Activated naive CD4-positive, alpha-beta T cell treated with anti-CD3 and anti-CD28 coated beads, Interleukin-2, amount 10 ng/mL, durations not matched to agents 7 days and 5 days (primary cell): ENCODE measurements around the gene LY6G5C.

Experiments
- CTCF ChIA-PET: fragments of 350-600 bp; sonication (Branson Sonifier 250); formaldehyde crosslinking; loops from one replicate; lab custom pipeline; 2021; ENCODE audit warnings: antibody characterized with exemption; lab: Charles Lee
- DNase-seq: peaks from one replicate; pipeline ENCODE4 v3.0.0-alpha.2; 2020
- H3K27ac Mint-ChIP-seq: one replicate; pipeline ENCODE4 v1.8.0; 2021; ENCODE audit warnings: mild to moderate bottlenecking, moderate library complexity, mixed read lengths
- H3K27me3 Mint-ChIP-seq: one replicate; pipeline ENCODE4 v1.8.0; 2021; ENCODE audit warnings: mild to moderate bottlenecking, mixed read lengths
- H3K36me3 Mint-ChIP-seq: one replicate; pipeline ENCODE4 v1.8.0; 2021; ENCODE audit warnings: mixed read lengths
- H3K4me1 Mint-ChIP-seq: one replicate; pipeline ENCODE4 v1.8.0; 2021; ENCODE audit warnings: mixed read lengths
- H3K4me3 Mint-ChIP-seq: one replicate; pipeline ENCODE4 v1.8.0; 2021; ENCODE audit warnings: mild to moderate bottlenecking, moderate library complexity, mixed read lengths
- H3K9me3 Mint-ChIP-seq: one replicate; pipeline ENCODE4 v1.8.0; 2021; ENCODE audit warnings: mixed read lengths

LY6G5C gene

DNA sequence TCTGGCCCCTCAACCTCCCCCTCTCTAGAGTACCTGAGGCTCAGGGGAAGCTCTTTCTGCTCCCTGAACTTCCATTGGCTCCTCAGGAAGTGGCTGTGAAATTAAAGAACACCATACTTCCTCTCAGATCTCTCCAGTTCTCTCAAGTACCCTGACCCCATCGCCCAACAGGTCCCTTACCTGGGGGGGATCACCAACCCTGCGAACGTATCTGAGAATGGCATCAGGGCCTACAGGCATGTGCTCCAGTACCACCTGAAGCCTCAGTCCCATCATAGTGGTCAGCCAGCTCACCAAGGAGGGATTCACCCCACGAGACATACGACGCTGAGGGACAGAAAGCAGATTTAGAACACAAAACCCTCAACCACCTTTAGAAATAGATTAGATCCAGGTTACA, 40.3 kb downstream of the LY6G5C start:
- peaks cover 4% of the 10 kb centered on the region for H3K4me1 Mint-ChIP-seq
- CTCF ChIA-PET = interaction anchor here (1.0 kb wide), 1 partner anchor 11 kb away, joined by 3 read pairs; no protein-coding TSS in a partner anchor
- peaks cover 63% of the 10 kb centered on the region for H3K36me3 Mint-ChIP-seq
- H3K27me3 Mint-ChIP-seq = no peaks in the 10 kb centered on the region
- DNase-seq = no peak
- H3K9me3 Mint-ChIP-seq = no peaks in the 10 kb centered on the region
- peak overlapping the region; percentile 49 for H3K27ac Mint-ChIP-seq
- H3K4me3 Mint-ChIP-seq = no peak overlapping the region

DNA sequence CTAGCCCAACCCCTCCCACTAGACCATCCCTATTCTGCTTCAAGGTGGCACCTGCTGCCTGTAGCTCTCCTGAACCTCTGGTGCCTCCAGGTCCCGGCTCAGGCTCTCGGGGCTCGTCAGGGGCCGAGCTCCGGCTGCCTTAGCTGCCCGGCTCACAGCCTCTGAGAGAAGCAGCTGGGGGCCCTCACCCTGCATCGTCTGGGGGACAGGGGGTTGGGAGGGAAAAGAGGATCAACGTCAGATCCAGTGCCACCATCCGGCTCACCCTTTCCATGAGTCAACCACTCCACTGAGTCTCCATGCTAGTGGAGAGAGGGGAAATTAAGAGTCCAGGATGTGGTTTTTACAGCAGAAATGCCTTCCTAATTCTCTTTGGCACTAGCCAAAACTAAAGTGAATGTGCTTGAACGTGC, 41.4 kb downstream of the LY6G5C start:
- Mint-ChIP-seq H3K4me1 (no peaks in the 10 kb centered on the region), H3K36me3 (peaks cover 58% of the 10 kb centered on the region), H3K27me3 (no peaks in the 10 kb centered on the region), H3K27ac (no peak overlapping the region), H3K4me3 (no peak overlapping the region), H3K9me3 (no peaks in the 10 kb centered on the region)
- CTCF ChIA-PET = interaction anchor here (1.0 to 1.1 kb wide), 2 partner anchors 10 to 51 kb away, joined by 3 read pairs; no protein-coding TSS in a partner anchor
- DNase-seq = no peak

DNA sequence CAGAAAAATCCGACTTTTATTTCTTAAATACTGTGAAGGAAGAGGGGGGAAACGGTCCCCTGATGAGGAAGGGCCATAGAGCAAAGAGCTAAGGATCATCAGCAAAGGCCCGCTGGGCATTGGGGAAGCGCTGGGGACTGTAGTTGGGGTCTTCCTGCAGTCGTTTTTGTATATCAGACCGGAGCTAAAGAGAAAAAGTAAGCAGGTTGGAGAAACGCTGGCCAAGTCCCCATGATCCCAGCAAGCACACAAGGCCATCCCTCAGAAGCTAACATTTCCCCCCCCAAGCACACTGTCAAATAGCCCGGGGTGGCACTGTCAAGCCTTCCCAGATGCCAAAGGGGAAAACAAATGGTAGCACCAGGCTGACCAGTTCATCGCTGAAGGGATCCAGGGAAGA, 41.8 kb downstream of the LY6G5C start:
- Mint-ChIP-seq H3K4me3 (no peak overlapping the region), H3K27me3 (no peaks in the 10 kb centered on the region), H3K27ac (no peak overlapping the region), H3K36me3 (peaks cover 60% of the 10 kb centered on the region), H3K9me3 (no peaks in the 10 kb centered on the region), H3K4me1 (no peaks in the 10 kb centered on the region)
- DNase-seq = no peak
- CTCF ChIA-PET = interaction anchor here (1.1 kb wide), 1 partner anchor 52 kb away, joined by 3 read pairs; no protein-coding TSS in a partner anchor

DNA sequence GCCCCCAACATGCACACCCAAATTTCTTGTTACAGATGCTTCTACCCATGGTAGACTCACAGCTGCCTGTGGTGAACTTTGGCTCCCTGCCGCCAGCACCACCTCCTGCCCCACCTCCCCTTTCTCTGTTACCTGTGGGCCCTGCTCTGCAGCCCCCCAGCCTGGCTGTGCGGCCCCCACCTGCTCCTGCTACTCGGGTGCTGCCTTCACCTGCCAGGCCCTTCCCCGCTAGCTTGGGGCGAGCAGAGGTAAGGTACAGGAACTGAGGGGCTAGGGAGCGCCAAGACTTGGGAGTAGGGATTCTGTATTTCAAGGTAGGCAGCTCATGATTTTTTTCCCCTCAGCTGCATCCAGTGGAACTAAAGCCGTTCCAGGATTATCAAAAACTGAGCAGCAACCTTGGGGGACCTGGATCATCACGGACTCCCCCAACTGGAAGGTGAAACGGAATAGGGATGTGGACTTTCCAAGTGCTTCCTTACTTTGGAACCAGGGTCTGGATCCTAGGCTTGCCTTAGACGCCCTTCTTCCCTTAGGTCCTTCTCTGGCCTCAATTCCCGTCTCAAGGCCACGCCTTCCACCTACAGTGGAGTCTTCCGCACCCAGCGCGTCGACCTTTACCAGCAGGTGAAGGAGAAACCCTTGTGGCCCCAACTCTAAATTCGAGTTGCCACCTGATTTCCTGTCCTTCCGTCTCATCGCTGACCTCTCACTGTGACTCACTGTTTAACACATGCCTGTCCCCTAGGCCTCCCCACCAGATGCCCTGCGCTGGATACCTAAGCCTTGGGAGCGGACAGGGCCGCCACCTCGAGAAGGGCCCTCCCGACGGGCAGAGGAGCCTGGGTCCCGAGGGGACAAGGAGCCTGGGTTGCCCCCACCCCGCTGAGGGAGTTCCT, 43.9 kb downstream of the LY6G5C start:
- Mint-ChIP-seq H3K36me3 (peaks cover 67% of the 10 kb centered on the region), H3K4me3 (no peak overlapping the region), H3K27me3 (no peaks in the 10 kb centered on the region), H3K9me3 (no peaks in the 10 kb centered on the region), H3K4me1 (no peaks in the 10 kb centered on the region), H3K27ac (no peak overlapping the region)
- CTCF ChIA-PET = no interaction called here
- DNase-seq = no peak

DNA sequence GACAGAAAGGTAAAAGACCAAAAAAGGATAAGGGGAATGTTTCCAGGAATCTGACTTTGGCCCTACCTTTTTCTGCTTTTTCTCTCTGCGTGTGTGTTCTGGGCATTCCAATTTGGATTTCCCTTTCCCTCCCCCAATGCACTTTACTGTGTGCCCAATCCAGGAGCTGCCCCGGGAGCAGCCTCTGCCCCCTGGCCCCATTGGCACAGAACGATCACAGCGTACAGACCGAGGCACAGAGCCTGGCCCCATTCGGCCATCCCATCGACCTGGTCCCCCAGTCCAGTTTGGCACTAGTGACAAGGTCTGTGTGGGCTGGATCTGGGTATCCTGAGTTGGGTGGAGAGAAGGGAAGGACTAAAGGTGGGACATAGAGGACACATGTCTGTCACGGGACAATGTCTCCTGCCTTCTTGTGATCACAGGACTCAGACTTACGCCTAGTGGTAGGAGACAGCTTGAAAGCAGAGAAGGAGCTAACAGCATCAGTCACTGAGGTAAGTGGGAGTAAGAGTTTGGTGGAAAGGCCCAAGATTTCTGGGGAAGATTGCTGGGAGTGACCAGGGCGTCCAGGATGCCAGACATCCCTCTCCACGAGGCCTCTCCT, 45.8 kb downstream of the LY6G5C start:
- Mint-ChIP-seq H3K4me1 (no peaks in the 10 kb centered on the region), H3K36me3 (peaks cover 65% of the 10 kb centered on the region), H3K27me3 (no peaks in the 10 kb centered on the region), H3K9me3 (no peaks in the 10 kb centered on the region), H3K27ac (peak overlapping the region; percentile 9), H3K4me3 (no peak overlapping the region)
- DNase-seq = no peak
- CTCF ChIA-PET = no interaction called here

DNA sequence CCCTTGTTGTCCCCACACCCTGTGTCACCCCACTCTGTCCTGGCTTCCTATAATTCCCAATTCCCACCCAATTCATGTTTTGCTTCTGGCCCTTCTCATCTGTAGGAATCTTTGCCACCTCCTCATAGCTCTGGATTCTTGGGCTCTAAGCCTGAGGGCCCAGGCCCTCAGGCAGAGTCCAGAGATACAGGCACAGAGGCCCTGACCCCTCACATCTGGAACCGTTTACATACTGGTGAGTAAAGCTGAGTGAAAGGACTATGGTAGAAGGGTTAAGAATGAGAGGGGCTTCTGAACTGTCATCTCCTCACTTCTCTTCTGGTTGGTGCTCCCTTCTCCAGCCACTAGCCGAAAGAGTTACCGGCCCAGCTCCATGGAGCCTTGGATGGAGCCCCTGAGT, 46.7 kb downstream of the LY6G5C start:
- no peaks in the 10 kb centered on the region for H3K27me3 Mint-ChIP-seq
- no peaks in the 10 kb centered on the region for H3K9me3 Mint-ChIP-seq
- peaks cover 67% of the 10 kb centered on the region for H3K36me3 Mint-ChIP-seq
- DNase-seq = no peak
- CTCF ChIA-PET = no interaction called here
- peak overlapping the region; percentile 25 for H3K27ac Mint-ChIP-seq
- no peaks in the 10 kb centered on the region for H3K4me1 Mint-ChIP-seq
- no peak overlapping the region for H3K4me3 Mint-ChIP-seq

DNA sequence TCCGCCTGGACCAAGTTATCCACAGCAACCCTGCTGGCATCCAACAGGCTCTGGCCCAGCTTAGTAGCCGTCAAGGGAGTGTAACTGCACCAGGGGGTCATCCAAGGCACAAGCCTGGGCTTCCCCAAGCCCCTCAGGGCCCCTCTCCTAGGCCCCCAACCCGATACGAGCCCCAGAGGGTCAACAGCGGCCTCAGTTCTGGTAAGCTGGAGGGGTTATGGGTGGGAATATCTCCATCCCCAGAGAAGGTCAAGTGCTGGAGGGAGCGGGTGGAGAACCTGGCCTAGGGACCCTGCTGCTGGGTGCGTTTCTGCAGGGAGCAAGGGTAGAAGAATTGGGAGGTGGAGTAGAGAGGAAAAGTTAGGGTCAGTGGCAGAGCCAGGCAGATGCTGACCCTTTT, 47.4 kb downstream of the LY6G5C start:
- Mint-ChIP-seq H3K4me3 (no peak overlapping the region), H3K27ac (no peak overlapping the region), H3K4me1 (no peaks in the 10 kb centered on the region), H3K27me3 (no peaks in the 10 kb centered on the region), H3K9me3 (no peaks in the 10 kb centered on the region), H3K36me3 (peaks cover 68% of the 10 kb centered on the region)
- CTCF ChIA-PET = interaction anchor here (1.2 kb wide), 1 partner anchor 197 kb away, joined by 6 read pairs; no protein-coding TSS in a partner anchor
- no peak for DNase-seq

DNA sequence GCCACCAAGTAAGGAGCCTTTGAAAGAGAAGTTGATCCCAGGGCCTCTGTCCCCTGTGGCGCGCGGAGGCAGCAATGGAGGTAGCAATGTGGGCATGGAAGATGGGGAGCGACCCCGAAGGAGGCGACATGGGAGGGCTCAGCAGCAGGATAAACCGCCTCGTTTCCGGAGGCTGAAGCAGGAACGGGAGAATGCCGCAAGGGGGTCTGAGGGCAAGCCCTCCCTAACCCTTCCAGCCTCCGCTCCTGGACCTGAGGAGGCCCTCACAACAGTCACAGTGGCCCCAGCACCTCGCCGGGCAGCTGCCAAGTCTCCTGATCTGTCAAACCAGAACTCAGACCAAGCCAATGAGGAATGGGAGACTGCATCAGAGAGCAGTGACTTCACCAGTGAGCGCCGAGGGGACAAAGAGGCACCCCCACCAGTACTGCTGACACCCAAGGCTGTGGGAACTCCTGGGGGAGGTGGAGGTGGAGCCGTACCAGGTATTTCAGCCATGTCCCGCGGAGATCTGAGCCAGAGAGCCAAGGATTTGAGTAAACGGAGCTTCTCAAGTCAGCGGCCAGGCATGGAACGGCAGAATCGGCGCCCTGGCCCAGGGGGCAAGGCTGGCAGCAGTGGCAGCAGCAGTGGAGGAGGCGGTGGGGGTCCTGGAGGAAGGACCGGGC, 48.5 kb downstream of the LY6G5C start:
- Mint-ChIP-seq H3K4me3 (no peak overlapping the region), H3K36me3 (peaks cover 73% of the 10 kb centered on the region), H3K27me3 (no peaks in the 10 kb centered on the region), H3K4me1 (peaks cover 2% of the 10 kb centered on the region), H3K9me3 (no peaks in the 10 kb centered on the region), H3K27ac (peak overlapping the region; percentile 71)
- DNase-seq = no peak
- CTCF ChIA-PET = interaction anchor here (1.2 kb wide), 1 partner anchor 198 kb away, joined by 6 read pairs; no protein-coding TSS in a partner anchor

DNA sequence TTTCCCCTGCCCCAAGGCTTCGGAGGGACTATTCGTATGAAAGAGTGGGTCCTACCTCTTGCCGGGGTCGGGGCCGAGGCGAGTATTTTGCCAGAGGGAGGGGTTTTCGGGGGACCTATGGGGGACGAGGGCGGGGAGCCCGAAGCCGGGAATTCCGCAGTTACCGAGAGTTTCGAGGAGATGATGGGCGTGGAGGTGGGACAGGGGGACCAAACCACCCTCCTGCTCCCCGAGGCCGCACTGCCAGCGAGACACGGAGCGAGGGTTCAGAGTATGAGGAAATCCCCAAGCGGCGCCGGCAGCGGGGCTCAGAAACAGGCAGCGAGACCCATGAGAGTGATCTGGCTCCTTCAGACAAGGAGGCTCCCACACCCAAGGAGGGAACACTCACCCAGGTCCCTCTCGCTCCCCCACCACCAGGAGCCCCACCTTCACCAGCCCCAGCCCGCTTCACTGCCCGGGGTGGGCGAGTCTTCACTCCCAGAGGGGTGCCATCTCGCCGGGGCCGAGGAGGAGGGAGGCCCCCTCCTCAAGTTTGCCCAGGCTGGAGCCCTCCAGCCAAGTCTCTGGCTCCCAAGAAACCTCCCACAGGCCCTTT, 49.1 kb downstream of the LY6G5C start:
- CTCF ChIA-PET = no interaction called here
- DNase-seq = no peak
- H3K4me3 Mint-ChIP-seq = no peak overlapping the region
- H3K4me1 Mint-ChIP-seq = peaks cover 2% of the 10 kb centered on the region
- no peaks in the 10 kb centered on the region for H3K27me3 Mint-ChIP-seq
- peaks cover 74% of the 10 kb centered on the region for H3K36me3 Mint-ChIP-seq
- peak overlapping the region; percentile 71 for H3K27ac Mint-ChIP-seq
- H3K9me3 Mint-ChIP-seq = no peaks in the 10 kb centered on the region

DNA sequence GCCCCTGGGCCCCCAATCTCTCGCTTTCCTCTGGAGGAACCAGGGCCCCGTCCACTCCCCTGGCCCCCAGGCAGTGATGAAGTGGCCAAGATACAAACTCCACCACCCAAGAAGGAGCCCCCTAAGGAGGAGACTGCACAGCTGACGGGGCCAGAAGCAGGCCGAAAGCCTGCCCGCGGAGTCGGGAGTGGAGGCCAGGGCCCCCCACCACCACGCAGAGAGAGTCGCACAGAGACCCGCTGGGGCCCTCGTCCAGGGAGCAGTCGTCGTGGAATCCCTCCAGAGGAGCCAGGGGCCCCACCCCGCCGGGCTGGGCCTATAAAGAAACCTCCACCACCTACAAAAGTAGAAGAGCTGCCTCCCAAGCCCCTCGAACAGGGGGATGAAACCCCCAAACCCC, 49.7 kb downstream of the LY6G5C start:
- peaks cover 5% of the 10 kb centered on the region for H3K4me1 Mint-ChIP-seq
- CTCF ChIA-PET = no interaction called here
- no peak overlapping the region for H3K27ac Mint-ChIP-seq
- no peak for DNase-seq
- H3K9me3 Mint-ChIP-seq = no peaks in the 10 kb centered on the region
- no peak overlapping the region for H3K4me3 Mint-ChIP-seq
- no peaks in the 10 kb centered on the region for H3K27me3 Mint-ChIP-seq
- peaks cover 75% of the 10 kb centered on the region for H3K36me3 Mint-ChIP-seq

DNA sequence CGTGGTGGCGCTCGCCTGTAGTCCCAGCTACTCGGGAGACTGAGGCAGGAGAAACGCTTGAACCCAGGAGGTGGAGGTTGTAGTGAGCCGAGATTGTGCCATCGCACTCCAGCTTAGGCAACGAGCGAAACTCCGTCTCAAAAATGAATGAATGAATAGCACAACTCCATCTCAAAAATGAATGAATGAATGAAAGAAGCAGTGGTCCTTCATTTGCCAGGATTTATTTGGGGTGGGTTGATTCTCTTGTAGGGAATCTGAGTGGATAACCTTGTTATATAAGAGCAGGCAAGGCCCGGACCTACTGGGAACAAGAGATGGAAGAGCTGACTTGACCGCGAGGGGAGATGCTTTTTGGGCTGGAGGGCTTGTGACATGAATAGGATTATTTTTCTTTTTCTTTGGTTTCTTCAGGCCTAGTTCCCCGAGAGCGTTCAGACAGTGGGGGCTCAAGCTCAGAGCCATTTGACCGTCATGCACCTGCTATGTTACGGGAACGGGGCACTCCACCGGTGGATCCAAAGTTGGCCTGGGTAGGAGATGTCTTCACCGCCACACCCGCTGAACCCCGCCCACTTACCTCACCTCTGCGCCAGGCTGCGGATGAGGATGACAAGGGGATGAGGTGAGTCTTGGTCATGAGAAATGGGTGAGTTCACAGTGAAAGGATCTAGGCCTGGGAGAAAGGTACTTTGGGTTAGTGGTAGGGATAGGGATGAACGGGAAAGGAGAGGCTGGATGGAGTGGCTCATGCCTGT, 50.5 kb downstream of the LY6G5C start:
- peaks cover 5% of the 10 kb centered on the region for H3K4me1 Mint-ChIP-seq
- H3K4me3 Mint-ChIP-seq = no peak overlapping the region
- no peaks in the 10 kb centered on the region for H3K27me3 Mint-ChIP-seq
- DNase-seq = no peak
- CTCF ChIA-PET = interaction anchor here (1.3 kb wide), 1 partner anchor 10 kb away, joined by 3 read pairs; no protein-coding TSS in a partner anchor
- H3K36me3 Mint-ChIP-seq = peaks cover 80% of the 10 kb centered on the region
- no peak overlapping the region for H3K27ac Mint-ChIP-seq
- H3K9me3 Mint-ChIP-seq = no peaks in the 10 kb centered on the region

DNA sequence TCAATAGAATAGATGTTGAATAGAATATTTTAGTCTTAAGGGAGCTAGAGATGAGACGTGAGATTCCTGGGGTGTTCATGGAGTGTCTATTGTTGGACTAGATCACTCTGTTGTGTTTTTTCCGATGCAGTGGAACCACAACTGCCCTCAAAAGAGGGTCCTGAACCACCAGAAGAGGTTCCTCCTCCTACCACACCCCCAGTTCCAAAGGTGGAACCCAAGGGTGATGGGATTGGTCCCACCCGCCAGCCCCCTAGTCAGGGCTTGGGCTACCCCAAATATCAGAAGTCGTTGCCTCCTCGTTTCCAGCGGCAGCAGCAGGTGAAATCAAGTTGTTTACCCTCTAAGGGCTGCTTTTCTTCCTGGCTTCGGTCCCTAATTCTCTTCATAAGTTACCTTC, 51.9 kb downstream of the LY6G5C start:
- Mint-ChIP-seq H3K27me3 (no peaks in the 10 kb centered on the region), H3K4me1 (peaks cover 8% of the 10 kb centered on the region), H3K36me3 (peaks cover 80% of the 10 kb centered on the region), H3K27ac (no peak overlapping the region), H3K9me3 (no peaks in the 10 kb centered on the region), H3K4me3 (no peak overlapping the region)
- DNase-seq = no peak
- CTCF ChIA-PET = interaction anchor here (1.3 kb wide), 1 partner anchor 11 kb away, joined by 3 read pairs; no protein-coding TSS in a partner anchor

DNA sequence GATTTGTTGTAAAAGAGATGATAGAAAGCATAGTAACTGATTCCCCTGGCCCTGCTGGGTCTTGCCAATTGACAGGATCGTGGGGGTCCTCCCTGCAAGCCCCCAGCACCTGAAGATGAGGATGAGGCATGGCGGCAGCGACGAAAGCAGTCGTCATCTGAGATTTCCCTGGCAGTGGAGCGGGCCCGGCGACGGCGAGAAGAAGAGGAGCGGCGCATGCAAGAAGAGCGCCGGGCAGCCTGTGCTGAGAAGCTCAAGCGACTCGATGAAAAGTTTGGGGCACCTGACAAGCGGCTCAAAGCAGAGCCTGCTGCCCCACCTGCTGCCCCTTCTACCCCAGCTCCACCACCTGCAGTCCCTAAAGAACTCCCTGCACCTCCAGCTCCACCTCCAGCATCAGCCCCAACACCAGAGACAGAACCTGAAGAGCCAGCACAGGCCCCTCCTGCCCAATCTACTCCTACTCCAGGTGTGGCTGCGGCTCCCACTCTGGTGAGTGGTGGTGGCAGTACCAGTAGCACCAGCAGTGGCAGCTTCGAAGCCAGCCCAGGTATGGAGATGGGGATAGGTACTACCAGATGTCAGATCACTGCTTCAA, 53.1 kb downstream of the LY6G5C start:
- no peaks in the 10 kb centered on the region for H3K27me3 Mint-ChIP-seq
- H3K4me3 Mint-ChIP-seq = no peak overlapping the region
- no peak overlapping the region for H3K27ac Mint-ChIP-seq
- no peak for DNase-seq
- no peaks in the 10 kb centered on the region for H3K9me3 Mint-ChIP-seq
- peaks cover 14% of the 10 kb centered on the region for H3K4me1 Mint-ChIP-seq
- CTCF ChIA-PET = interaction anchor here (0.8 kb wide), 1 partner anchor 87 kb away, joined by 3 read pairs; no protein-coding TSS in a partner anchor
- H3K36me3 Mint-ChIP-seq = peaks cover 79% of the 10 kb centered on the region
